Measurements from ENCODE around the gene AGFG1.

AGFG1 gene

GRCh38 chr2:227471924-227472264 lies at the start of gene AGFG1:
Gene AGFG1, plus strand, starts transcription at chr2:227472156. Its CDS starts 266 bp downstream, at chr2:227472422.
- DNase-seq: peak; percentile 49

- no peak for DNase-seq
Measured at GRCh38 chr2:227423656-227424499, 48.1 kb upstream of the AGFG1 start.

GRCh38 chr2:227428731-227429285 lies 43.1 kb upstream of the AGFG1 start:
- no peak for DNase-seq

GRCh38 chr2:227430639-227431038 lies 41.3 kb upstream of the AGFG1 start:
- DNase-seq: no peak

GRCh38 chr2:227433171-227433570 lies 38.8 kb upstream of the AGFG1 start:
- no peak for DNase-seq

- no peak for DNase-seq
Measured at GRCh38 chr2:227436436-227437174, 35.4 kb upstream of the AGFG1 start.

- no peak for DNase-seq
Measured at GRCh38 chr2:227439214-227439613, 32.7 kb upstream of the AGFG1 start.

GRCh38 chr2:227442639-227443038 lies 29.3 kb upstream of the AGFG1 start:
- no peak for DNase-seq

GRCh38 chr2:227443889-227444568 lies 27.9 kb upstream of the AGFG1 start:
- DNase-seq: no peak

GRCh38 chr2:227447606-227448005 lies 24.4 kb upstream of the AGFG1 start:
- no peak for DNase-seq

- no peak for DNase-seq
Measured at GRCh38 chr2:227450311-227450841, 21.6 kb upstream of the AGFG1 start.

- no peak for DNase-seq
Measured at GRCh38 chr2:227450926-227451654, 20.9 kb upstream of the AGFG1 start.

- no peak for DNase-seq
Measured at GRCh38 chr2:227451655-227451992, 20.3 kb upstream of the AGFG1 start.

- no peak for DNase-seq
Measured at GRCh38 chr2:227453810-227454209, 18.1 kb upstream of the AGFG1 start.

- DNase-seq: no peak
Measured at GRCh38 chr2:227454323-227454860, 17.6 kb upstream of the AGFG1 start.

- no peak for DNase-seq
Measured at GRCh38 chr2:227455200-227455599, 16.8 kb upstream of the AGFG1 start.

GRCh38 chr2:227456102-227456501 lies 15.9 kb upstream of the AGFG1 start:
- no peak for DNase-seq

GRCh38 chr2:227456772-227457171 lies 15.2 kb upstream of the AGFG1 start:
- no peak for DNase-seq

GRCh38 chr2:227460070-227460485 lies 11.9 kb upstream of the AGFG1 start:
- DNase-seq: no peak

GRCh38 chr2:227460833-227461232 lies 11.1 kb upstream of the AGFG1 start:
- DNase-seq: no peak

- DNase-seq: no peak
Measured at GRCh38 chr2:227461811-227462461, 10.0 kb upstream of the AGFG1 start.
